ENCODE data around the gene WASHC2A.
A peak's percentile ranks its signal among the peaks of the same experiment; 100 is the strongest.
"Not testable (repeated sequence)": the region's sequence is repeated elsewhere in the genome, so short reads cannot be mapped to it uniquely, and the experiment has no call there.

Gene WASHC2A, protein sequence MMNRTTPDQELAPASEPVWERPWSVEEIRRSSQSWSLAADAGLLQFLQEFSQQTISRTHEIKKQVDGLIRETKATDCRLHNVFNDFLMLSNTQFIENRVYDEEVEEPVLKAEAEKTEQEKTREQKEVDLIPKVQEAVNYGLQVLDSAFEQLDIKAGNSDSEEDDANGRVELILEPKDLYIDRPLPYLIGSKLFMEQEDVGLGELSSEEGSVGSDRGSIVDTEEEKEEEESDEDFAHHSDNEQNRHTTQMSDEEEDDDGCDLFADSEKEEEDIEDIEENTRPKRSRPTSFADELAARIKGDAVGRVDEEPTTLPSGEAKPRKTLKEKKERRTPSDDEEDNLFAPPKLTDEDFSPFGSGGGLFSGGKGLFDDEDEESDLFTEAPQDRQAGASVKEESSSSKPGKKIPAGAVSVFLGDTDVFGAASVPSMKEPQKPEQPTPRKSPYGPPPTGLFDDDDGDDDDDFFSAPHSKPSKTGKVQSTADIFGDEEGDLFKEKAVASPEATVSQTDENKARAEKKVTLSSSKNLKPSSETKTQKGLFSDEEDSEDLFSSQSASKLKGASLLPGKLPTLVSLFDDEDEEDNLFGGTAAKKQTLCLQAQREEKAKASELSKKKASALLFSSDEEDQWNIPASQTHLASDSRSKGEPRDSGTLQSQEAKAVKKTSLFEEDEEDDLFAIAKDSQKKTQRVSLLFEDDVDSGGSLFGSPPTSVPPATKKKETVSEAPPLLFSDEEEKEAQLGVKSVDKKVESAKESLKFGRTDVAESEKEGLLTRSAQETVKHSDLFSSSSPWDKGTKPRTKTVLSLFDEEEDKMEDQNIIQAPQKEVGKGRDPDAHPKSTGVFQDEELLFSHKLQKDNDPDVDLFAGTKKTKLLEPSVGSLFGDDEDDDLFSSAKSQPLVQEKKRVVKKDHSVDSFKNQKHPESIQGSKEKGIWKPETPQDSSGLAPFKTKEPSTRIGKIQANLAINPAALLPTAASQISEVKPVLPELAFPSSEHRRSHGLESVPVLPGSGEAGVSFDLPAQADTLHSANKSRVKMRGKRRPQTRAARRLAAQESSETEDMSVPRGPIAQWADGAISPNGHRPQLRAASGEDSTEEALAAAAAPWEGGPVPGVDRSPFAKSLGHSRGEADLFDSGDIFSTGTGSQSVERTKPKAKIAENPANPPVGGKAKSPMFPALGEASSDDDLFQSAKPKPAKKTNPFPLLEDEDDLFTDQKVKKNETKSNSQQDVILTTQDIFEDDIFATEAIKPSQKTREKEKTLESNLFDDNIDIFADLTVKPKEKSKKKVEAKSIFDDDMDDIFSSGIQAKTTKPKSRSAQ (N-terminal part only)

DNA sequence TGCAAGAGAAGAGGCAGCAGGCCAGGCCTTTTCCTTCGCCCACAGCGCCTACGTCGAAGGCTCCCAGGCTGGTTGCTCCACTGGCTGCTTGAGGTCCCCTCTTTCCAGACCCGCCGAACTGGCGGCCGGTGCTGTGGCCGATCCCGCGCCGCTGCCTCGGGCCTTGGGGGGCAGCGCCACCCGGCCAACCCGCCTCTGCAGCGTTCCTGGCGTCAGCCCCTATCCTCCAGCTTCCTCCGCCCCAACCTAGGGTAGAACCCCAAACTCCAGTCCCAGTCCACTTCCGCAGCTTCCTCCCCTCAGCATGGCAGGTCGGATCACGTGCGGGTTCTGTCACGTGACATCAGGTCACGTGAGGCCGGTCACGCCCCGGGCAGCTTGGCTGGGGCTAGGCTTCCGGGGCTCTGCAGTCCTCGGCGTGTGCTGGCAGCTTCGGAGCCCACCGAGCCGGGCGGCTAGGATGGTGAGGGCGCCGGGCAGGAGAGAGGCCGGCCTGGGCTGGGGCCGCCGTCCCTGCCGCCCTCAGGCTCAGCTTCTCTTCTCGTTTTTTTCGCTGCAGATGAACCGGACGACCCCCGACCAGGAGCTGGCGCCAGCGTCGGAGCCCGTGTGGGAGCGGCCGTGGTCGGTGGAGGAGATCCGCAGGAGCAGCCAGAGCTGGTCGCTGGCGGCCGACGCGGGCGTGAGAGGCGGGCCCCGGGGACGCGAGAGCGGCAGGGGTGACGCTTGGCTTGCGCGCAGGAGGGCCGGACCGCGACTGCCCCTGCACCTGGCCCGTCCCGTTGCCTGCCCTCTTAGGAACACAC, at the start of gene WASHC2A:
Gene WASHC2A, plus strand, starts transcription at position 409 of the 806 bp plus-strand sequence. Its CDS starts 52 bp downstream, at position 461.
- peak; percentile 54 to 81 for DNase-seq (ENCODE audit: extremely low read depth in 1 of 2, low read depth in 1 of 2)

DNA sequence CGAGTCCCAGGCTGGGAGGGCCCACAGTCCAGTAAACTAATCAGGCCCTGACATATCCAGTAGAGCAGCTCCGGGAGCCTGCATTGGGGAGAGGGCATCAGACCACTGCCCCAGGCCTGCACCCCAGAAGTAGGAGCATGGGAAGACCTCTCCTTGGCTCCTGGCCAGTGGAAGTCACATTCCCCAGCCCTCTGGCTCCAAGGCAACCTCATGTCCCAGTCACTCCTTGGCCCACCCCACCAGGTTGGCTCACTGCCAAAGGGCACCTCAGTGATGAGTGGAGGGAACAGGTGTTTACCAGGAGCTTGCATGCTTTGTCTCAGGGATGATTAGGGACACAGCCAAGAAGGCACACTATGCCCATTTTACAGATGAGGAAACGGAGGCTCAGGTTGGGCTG, 48.5 kb upstream of the WASHC2A start:
- not testable (repeated sequence) for DNase-seq (ENCODE audit: extremely low read depth in 1 of 2, low read depth in 1 of 2)

DNA sequence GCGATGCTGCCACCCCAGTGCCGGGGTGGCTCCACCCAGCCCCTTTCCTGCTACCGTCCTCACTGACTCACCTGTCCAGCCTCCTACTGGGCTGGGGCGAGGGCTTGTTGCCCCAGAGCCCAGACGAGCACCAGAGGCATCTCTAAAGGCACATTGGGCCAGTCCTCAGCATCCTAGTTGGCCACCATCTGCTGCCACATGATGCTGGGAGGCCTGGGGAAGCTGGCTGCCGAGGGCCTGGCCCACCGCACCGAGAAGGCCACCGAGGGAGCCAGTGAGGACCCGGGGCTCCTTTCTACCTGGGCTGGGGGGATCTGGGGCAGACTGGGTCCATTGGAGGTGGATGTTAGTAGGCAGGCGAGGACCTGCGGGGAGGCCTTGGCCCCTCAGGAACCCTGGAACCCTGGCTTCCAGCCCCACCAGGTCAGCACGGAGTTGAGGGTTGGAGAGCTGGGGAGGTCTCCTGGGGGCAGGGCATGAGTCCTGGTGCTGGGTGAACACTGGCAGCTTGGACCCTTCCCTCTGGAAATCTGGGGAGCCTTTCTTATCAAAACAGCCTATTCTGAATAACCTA, 47.2 kb upstream of the WASHC2A start:
- DNase-seq (ENCODE audit: extremely low read depth in 1 of 2, low read depth in 1 of 2) = not testable (repeated sequence)

DNA sequence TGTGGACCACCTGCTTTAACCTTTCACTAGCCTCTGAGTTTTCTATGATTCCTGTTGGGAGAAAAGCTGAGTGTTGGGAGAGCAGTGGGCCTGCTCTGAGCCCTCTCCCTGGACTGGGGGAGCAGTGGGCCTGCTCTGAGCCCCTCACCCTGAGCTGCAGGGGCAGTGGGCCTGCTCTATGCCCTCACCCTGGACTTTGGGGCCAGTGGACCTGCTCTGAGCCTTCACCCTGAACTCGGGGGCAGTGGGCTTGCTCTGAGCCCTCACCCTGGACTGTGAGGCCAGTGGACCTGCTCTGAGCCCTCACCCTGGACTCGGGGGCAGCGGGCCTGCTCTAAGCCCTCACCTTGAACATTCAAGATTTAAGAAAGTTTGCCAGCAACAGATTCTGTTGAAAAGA, 46.1 kb upstream of the WASHC2A start:
- DNase-seq (ENCODE audit: extremely low read depth in 1 of 2, low read depth in 1 of 2) = no peak

DNA sequence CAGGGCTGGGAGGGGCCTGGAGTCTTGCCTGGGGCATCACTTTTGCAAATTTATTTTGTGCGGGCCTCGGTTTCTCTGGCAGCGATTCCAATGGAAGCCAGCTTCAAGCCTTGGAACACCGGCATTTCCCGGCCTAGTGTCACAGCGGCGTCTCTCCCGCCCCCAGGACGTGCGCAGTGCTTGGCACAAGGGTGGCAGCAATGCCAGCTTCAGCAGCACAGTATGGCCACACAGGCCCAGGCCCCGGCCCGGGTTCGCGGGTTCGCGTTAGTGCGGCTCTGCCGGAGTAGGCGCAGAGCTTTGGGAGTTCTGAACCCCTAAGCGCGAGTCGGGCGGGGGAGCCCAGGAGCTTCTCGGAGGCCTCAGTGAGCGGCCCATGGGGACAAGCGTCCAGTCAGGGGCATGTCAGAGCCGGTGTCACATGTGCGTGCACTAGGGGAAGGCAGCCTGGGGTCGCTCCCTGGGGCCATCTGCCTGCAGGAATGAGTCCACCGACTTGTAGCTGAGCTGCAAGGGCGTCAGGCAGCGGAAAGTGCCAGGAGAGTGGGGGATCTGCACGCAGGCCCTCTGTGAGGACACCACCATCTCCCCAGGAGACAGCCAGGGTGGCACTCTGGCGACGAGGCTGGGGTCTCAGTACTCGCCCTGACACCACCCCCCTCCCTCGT, 42.9 kb upstream of the WASHC2A start:
- DNase-seq (ENCODE audit: extremely low read depth in 1 of 2, low read depth in 1 of 2) = not testable (repeated sequence)

DNA sequence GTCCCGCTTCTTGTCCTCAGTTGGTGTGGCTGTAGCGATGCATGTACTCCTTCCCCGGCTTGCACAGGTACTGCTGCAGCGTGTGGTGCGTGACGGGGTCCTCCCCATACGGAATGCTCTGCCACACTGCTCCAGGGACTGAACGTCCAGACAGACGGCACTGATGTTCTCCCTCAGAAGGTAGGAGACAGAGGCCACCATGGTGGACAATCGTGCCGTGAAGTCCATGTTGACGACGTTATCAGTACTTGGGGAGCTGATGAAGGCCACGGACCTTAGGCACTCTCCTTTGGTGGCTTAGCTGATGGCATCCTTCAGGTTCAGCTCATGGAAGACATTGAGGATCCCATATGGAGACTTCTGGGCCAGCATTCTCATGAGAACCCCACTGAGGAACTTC, 42.1 kb upstream of the WASHC2A start:
- no peak for DNase-seq (ENCODE audit: extremely low read depth in 1 of 2, low read depth in 1 of 2)

DNA sequence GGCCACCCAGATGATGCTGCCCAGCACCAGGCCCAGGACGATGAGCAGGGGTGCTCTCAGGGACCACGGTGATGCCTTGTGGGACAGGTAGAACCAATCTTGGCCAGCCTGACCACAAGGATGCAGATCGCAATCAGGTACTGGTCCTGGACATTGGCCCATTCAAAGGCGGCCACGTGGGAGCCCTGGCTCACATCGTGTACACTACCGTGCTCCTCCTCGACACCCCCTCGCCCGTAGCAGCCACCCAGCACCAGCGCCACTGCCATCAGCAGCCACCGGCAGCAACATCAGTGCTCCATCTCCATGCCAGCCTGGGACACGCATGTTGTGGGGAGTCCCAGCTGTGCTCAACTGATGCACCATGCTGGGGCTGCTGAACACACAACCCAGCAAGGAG, 40.6 kb upstream of the WASHC2A start:
- no peak for DNase-seq (ENCODE audit: extremely low read depth in 1 of 2, low read depth in 1 of 2)

DNA sequence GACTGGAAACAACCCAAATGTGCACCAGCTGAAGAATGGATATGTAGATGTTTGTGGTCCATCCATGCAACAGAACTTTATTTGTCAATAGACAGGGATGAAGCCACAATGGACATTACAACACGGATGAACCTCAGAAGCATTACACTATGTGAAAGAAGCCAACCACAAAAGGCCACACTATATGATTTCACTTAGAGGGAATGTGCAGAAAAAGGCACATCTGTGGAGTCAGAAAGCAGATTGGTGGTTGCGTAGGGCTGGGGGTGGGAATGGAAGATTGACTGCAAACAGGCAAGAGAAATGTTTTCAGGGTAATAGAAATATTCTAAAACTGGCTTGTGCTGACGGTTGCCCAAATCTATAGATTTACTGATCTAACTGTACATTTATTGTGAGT, 34.3 kb upstream of the WASHC2A start:
- DNase-seq (ENCODE audit: extremely low read depth in 1 of 2, low read depth in 1 of 2) = no peak

DNA sequence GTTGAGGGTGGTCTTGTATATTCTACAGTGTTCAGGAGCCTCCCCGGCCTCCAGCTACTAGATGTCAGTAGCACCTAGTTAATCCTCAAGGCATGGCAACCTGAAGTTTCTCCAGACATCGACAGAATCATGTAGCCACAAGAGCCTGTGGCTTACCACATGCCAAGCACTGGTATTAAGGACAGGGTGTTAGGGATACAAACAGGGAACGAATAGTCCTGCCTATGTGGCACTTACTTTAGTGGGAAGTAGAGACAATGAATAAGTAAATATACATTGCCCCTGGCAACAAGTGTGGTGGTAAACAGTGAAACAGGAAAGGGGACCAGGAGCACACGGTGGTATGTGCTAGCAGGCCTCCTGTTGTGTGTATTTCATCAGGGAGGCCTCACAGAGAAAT, 32.4 kb upstream of the WASHC2A start:
- not testable (repeated sequence) for DNase-seq (ENCODE audit: extremely low read depth in 1 of 2, low read depth in 1 of 2)

DNA sequence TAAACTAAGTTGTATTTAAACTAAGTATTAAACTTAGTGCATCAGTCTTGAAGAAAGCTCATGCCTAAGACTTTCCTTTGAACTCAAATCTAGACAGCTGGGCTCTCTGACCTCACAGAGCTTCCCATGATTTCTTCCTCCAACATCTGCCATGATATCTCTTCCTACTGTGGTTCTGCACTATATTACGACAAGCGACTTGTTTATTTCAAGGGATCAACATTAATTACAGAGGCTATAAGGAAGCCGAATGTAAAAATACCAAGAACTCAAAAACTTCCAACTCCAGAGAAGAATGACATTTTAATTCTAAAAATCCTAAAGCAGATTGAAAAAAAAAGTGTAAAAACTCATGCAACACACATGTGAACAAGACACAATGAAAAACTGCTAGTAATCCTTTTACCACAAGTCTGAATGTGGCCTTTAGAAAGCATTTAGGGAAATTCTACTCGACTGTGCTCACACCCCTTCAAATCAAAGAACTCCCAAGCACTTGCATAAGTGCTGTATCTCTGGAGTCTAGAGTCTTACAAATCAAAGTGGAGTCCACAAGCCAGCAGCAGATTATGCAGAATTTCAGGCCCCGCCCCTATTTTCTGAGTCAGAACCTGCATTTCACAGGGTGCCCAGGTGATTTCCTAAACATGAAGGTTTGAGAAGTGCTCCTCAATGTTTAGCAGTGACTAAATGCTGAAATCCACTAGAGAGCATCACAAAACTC, 22.7 kb upstream of the WASHC2A start:
- no peak for DNase-seq (ENCODE audit: extremely low read depth in 1 of 2, low read depth in 1 of 2)

DNA sequence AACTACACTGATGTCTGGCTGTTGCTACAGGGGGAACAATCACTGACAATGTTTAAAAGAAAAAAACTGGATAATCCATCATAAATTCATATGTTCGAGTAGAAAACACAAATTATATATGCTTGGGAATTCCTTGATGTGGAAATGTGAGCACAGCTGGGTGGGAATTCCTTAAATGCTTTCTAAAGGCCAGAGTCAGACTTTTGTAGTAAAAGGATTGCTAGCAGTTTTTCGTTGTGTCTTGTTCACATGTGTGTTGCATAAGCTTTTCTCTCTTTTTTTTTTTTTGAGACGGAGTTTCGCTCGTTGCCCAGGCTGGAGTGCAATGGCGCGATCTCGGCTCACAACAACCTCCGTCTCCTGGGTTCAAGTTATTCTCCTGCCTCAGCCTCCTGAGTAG, 21.3 kb upstream of the WASHC2A start:
- not testable (repeated sequence) for DNase-seq (ENCODE audit: extremely low read depth in 1 of 2, low read depth in 1 of 2)

DNA sequence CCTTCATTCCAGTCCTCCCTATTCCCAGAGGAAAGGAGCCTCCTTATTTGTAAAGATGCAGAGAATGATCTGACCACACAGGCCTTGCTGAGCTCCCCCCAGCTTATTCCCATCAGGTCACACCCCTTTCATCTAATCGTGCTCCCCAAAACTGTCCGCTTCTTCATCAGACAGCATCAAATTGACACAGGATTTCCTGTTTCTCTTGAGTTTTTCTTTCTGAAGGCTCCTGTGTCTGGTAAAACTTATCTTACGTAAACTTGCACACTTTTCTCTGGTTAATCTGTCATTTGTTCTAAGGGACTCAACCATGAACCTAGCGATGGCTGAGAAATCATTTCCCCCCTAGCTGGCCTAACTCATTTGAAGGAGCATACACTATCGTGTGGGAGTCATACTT, 20.2 kb upstream of the WASHC2A start:
- DNase-seq (ENCODE audit: extremely low read depth in 1 of 2, low read depth in 1 of 2) = not testable (repeated sequence)

DNA sequence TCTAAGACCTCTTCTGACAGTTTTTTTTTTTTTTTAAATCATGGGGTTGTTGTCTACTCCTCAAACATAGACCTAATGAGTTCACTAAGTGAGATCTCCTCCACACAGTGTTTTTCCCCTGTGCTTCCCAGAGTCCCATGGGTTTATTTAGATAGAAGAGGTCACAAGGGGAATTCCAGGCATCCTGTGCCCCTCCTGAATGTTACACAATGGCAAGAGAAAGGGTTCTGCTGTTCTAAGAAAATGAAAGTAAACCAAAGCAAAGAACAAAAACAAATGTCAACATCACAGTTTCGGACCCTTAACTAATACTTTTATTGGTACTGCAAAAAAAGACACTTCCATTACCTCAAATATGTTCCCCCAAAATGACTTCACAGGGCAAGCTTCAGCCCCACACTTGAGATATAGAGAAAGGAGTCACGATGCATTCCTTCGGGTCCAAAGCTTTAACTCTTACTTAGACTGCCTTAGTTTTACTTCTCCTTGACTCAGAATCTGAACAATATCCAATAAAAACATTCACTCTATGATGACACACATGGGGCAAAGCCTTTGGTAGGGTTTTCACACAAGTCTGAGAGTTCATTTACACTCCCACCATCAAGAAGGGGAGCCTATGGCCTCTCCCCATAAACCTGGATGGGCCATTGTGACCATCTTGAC, 15.6 kb upstream of the WASHC2A start:
- DNase-seq (ENCODE audit: extremely low read depth in 1 of 2, low read depth in 1 of 2) = not testable (repeated sequence)

DNA sequence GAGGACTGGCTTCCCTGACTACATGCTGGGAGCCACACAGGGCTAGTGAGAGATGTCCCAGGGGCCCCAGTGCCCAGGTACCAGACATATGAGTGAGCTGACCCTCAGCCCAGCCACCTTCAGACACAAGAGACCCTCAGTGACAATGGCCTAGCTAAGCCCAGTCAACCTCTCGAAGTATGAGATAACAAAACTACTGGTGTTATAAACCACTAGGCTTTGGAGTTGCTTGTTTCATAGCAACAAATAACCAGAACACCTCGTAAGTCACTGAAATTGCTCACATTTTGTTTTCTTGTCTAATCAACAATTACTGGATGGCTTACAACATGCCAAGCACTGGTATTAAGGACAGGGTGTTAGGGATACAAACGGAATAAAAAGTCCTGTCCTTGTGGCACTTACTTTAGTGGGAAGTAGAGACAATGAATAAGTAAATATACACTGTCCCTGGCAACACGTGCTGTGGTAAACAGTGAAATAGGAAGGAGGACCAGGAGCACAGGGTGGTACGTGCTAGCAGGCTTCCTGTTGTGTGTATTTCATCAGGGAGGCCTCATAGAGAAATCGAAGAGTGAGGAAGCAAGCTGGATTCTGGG, 14.9 kb upstream of the WASHC2A start:
- not testable (repeated sequence) for DNase-seq (ENCODE audit: extremely low read depth in 1 of 2, low read depth in 1 of 2)

DNA sequence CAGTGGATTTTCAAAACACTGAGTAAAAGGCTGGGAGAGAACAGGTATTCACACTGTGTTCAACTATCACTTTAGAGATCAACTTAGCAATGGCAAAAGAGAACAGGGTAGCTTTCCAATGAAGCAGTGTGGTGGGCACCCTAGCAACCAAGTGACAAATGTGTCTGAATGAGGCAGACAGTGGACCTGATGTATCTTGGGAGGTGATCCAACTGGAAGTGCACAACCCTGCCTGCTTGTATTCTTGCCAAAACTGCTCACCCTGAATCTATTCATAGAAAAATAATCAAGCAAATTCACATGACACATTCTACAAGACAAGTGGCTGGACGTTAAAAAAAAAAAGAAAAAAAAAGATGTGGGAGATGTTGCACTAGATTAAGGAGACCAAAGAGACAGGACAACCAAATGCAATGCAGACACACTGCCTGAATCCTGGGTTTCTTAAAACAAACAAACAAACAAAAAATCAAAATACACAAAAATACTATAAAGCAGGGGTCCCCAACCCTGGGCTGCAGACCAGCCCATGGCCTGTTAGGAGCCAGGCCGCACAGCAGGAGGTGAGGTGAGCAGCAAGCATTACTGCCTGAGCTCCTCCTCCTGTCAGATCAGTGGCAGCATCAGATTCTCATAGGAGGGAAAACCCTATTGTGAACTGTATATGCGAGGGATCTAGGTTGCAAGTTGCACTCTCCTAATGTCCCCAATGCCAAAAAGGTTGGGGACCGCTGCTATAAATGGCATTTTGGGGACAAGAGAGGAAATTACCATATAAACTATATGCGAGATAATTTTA, 12.1 kb upstream of the WASHC2A start:
- not testable (repeated sequence) for DNase-seq (ENCODE audit: extremely low read depth in 1 of 2, low read depth in 1 of 2)

DNA sequence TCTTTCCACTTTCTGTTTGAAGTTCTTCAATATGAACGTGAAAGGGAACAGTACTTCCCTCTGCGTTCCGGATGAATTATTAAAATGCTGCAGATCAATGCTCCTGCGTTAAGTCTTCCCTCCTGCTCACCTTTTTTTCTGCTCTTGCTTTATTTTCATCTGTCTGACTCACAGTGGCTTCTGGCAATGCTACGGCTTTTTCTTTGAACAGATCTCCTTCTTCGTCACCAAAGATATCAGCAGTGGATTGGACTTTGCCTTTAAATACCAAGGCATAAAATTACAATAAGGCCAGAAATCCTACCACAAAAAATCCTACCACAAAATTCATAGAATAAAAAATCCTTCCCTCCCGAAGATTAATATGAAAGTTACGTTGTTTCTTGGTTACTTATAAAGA, 11.1 kb upstream of the WASHC2A start:
- not testable (repeated sequence) for DNase-seq (ENCODE audit: extremely low read depth in 1 of 2, low read depth in 1 of 2)

DNA sequence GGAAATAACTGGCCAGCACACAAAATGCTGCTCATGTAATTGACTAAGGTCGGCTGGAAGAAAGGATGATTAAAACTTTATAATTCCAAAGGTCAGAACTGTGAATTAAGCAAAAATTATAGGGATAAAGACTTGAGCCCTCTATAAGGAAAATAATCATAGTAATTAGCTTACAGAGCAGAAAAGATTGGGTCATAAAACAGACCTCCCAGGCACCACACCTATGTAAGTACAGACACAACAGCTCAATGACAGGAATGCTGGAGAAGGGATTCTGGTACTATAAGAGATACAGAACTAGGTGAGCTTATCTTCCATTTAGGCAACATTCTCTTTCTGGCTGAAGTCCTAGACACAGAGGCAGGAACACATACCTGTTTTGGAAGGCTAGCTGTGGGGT, 9.0 kb upstream of the WASHC2A start:
- DNase-seq (ENCODE audit: extremely low read depth in 1 of 2, low read depth in 1 of 2) = not testable (repeated sequence)

All from stimulated activated CD8-positive, alpha-beta memory T cell treated with anti-CD3 and anti-CD28 coated beads, Interleukin-7, amount 100 ng/mL, for 48 hours (primary cell).